NT2/D1 (cell line): ENCODE results near the gene ITPRID2.

ENCODE experiments used
- SUZ12 ChIP-seq: IDR thresholded peaks from 2 replicates; pipeline ENCODE4 v1.6.1; 2011; ENCODE audit not compliant: insufficient read length, insufficient read depth; ENCODE audit errors: extremely low read depth
- YY1 ChIP-seq: IDR thresholded peaks from 2 replicates; pipeline ENCODE4 v1.6.1; 2011; ENCODE audit not compliant: insufficient read length, insufficient read depth
- ZNF274 ChIP-seq: IDR thresholded peaks from 2 replicates; pipeline ENCODE4 v1.6.1; 2011; ENCODE audit warnings: mild to moderate bottlenecking, low read depth, low read length

DNA sequence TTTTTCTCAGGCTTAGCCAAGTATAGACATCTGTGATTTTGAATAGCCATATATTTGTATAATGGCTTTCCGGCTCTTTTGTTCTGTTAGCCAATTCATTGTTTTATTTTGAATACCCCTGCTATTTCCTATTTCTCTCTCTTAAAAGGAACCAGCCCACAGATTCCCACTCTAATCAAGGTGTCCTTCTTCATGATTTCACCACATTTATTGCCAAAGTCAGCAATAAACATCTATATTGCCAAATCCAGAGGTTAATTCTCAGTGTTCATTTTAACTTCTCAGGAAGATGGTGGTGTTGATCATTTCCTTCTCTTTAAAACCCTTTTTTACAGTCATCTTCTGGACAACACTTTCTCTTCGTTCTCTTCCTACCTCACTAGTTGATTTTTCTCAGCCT, 13.1 kb upstream of the ITPRID2 start:
- no peak for TF ChIP-seq YY1
- no peak for TF ChIP-seq SUZ12
- no peak for TF ChIP-seq ZNF274
